OCI-LY7 (cell line): ENCODE results near the gene ZNFX1. TPM values are rescaled to one million over a fixed set of nuclear protein-coding genes. Genes with fewer than 3 reads are reported as not detected.

Experiments
- BruUV-seq: library from RNA; stranded (reverse); fragments of 400-500 nt; replicated peaks from 2 replicates; lab custom pipeline; 2021; lab: Mats Ljungman, UMichigan
- CTCF ChIA-PET: fragments of 300-600 bp; sonication (Branson Sonifier 250); formaldehyde crosslinking; loops from one replicate; lab custom pipeline; 2022; ENCODE audit warnings: antibody characterized with exemption; ENCODE audit not compliant: unreplicated experiment; lab: Charles Lee
- POLR2A ChIA-PET: fragments of 300-600 bp; sonication (Branson Sonifier 250); formaldehyde crosslinking; loops from one replicate; lab custom pipeline; 2022; ENCODE audit warnings: antibody characterized with exemption; lab: Charles Lee
- DNase-seq: peaks from one replicate; pipeline ENCODE4 v3.0.0-alpha.2; 2015; ENCODE audit warnings: low spot score
- H2AFZ ChIP-seq: fragments of 200-600 bp; sonication (generic), shearing (Covaris generic); 2 replicates; pipeline ENCODE4 v1.6.1; 2014; ENCODE audit warnings: mild to moderate bottlenecking, antibody characterized with exemption, low read length, moderate library complexity
- H3K27ac ChIP-seq: fragments of 200-600 bp; sonication (generic); 2 replicates; pipeline ENCODE4 v1.5.1; 2014; ENCODE audit warnings: mixed run types, low read depth, mild to moderate bottlenecking, moderate library complexity, low read length, inconsistent platforms; ENCODE audit not compliant: poor library complexity, severe bottlenecking
- H3K36me3 ChIP-seq: fragments of 200-600 bp; sonication (generic); 2 replicates; pipeline ENCODE4 v1.6.1; 2014; ENCODE audit warnings: mild to moderate bottlenecking, antibody characterized with exemption, low read length, moderate library complexity, mixed read lengths; ENCODE audit not compliant: insufficient read depth
- H3K4me1 ChIP-seq: fragments of 200-600 bp; sonication (generic); 2 replicates; pipeline ENCODE4 v1.5.1; 2014; ENCODE audit warnings: mild to moderate bottlenecking, low read length; ENCODE audit not compliant: insufficient read depth, poor library complexity, severe bottlenecking
- H3K4me2 ChIP-seq: fragments of 200-600 bp; sonication (generic); 2 replicates; pipeline ENCODE4 v1.6.1; 2014; ENCODE audit warnings: mild to moderate bottlenecking, low read length
- H3K4me3 ChIP-seq: fragments of 200-600 bp; sonication (generic); 2 replicates; pipeline ENCODE4 v1.5.1; 2014; ENCODE audit warnings: mild to moderate bottlenecking, low read depth, low read length; ENCODE audit not compliant: poor library complexity, severe bottlenecking
- H3K79me2 ChIP-seq: fragments of 200-600 bp; sonication (generic); 2 replicates; pipeline ENCODE4 v1.6.1; 2016; ENCODE audit warnings: low read depth, mild to moderate bottlenecking, low read length, moderate library complexity, mixed read lengths; ENCODE audit not compliant: insufficient read depth
- H3K9me2 ChIP-seq: fragments of 200-600 bp; sonication (generic); 2 replicates; pipeline ENCODE4 v1.6.1; 2016; ENCODE audit warnings: mild to moderate bottlenecking, low read length, mixed read lengths; ENCODE audit not compliant: insufficient read depth
- H3K9me3 ChIP-seq: fragments of 200-600 bp; sonication (generic); 2 replicates; pipeline ENCODE4 v1.6.1; 2014; ENCODE audit warnings: mild to moderate bottlenecking, mixed run types, low read length, mixed read lengths
- H4K20me1 ChIP-seq: fragments of 200-600 bp; sonication (generic); 2 replicates; pipeline ENCODE4 v1.6.1; 2014; ENCODE audit warnings: mild to moderate bottlenecking, antibody characterized with exemption, low read length, moderate library complexity, mixed read lengths; ENCODE audit not compliant: insufficient read depth
- EZH2phosphoT487 ChIP-seq: fragments of 200-600 bp; sonication (generic); IDR thresholded peaks from 2 replicates; pipeline ENCODE4 v1.6.1; 2018; ENCODE audit warnings: low read depth, borderline replicate concordance, mild to moderate bottlenecking, mixed run types, antibody characterized with exemption, low read length, moderate library complexity, mixed read lengths
- intact Hi-C: fragments of 100-400 bp; cut with micrococcal nuclease; formaldehyde crosslinking; loops from one replicate; pipeline ENCODE4 v1.10.0; 2022; ENCODE audit not compliant: unreplicated experiment
- total RNA-seq, 2 experiments: library from RNA; depleted of rRNA in 1 of 2; stranded (reverse); fragments of >200 nt in 1 of 2; shearing (Covaris generic) in 1 of 2; gene quantifications; 2 replicates each; pipeline ENCODE4 v1.2.3, GENCODE V29; 2014 to 2022
- TF ChIP-seq, protein P1 (sequence below): fragments of 200-600 bp; sonication (generic); conservative IDR thresholded peaks from 2 replicates; pipeline ENCODE4 v1.5.1; 2014; ENCODE audit warnings: mild to moderate bottlenecking, antibody characterized with exemption, low read length, moderate library complexity, mixed read lengths

ZNFX1 gene
- total RNA-seq, 2 experiments from 2014 or later, result 15.1 to 17.6 TPM

DNA sequence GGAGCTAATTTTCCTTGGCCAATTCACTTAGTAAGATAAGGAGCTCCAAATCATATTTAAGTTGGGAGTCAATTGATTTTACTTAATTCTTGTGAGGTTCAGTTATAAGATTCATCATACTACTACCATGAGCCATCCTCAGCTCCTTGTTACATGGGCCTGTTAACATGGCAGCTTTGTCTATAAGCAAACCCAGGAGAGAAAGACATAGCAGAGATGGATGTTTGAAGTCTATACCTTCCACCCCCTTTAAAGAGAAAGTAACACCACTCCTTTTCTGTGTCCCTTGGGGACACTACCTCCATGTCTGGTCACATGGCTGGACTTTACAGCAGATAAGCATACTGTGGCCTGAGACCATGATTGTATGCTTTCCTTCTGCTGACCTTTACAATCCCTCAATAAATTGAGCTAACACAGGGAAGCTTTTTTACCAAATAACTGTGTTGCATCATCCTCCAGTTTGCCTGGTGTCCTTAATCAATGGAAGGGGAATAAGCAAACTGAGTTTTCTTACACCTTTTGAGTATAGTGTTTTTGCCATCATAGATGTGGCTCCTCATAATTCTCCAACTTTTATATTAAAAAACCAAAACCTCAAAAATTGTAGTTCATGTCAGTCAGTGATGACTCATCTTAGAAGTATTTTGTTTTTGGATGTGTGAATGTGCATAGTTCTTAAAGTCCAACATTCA lies 9.8 kb upstream of the ZNFX1 start:
- intact Hi-C loops, result no loop called here
- H3K79me2 ChIP-seq, result peaks cover 60% of the 10 kb centered on the region
- no peak for DNase-seq
- no peaks in the 10 kb centered on the region for H3K9me3 ChIP-seq
- no peak overlapping the region for H3K4me3 ChIP-seq
- BruUV-seq, result no TSS peak
- peaks cover 100% of the 10 kb centered on the region for H3K36me3 ChIP-seq
- TF ChIP-seq, protein P1, sequence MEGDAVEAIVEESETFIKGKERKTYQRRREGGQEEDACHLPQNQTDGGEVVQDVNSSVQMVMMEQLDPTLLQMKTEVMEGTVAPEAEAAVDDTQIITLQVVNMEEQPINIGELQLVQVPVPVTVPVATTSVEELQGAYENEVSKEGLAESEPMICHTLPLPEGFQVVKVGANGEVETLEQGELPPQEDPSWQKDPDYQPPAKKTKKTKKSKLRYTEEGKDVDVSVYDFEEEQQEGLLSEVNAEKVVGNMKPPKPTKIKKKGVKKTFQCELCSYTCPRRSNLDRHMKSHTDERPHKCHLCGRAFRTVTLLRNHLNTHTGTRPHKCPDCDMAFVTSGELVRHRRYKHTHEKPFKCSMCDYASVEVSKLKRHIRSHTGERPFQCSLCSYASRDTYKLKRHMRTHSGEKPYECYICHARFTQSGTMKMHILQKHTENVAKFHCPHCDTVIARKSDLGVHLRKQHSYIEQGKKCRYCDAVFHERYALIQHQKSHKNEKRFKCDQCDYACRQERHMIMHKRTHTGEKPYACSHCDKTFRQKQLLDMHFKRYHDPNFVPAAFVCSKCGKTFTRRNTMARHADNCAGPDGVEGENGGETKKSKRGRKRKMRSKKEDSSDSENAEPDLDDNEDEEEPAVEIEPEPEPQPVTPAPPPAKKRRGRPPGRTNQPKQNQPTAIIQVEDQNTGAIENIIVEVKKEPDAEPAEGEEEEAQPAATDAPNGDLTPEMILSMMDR, result no peak
- TF ChIP-seq EZH2phosphoT487, result no peak
- H3K9me2 ChIP-seq, result no peaks in the 10 kb centered on the region
- no peak overlapping the region for H2AFZ ChIP-seq
- peak overlapping the region; percentile 41 for H3K27ac ChIP-seq
- peaks cover 44% of the 10 kb centered on the region for H3K4me1 ChIP-seq
- ChIA-PET CTCF (no interaction called here), POLR2A (interaction anchor here (0.6 to 1.1 kb wide), 2 partner anchors 10 to 644 kb away, joined by 3 read pairs; no protein-coding TSS in a partner anchor)
- H4K20me1 ChIP-seq, result peaks cover 57% of the 10 kb centered on the region
- H3K4me2 ChIP-seq, result peak overlapping the region; percentile 95; the same call in 1 of the 2 replicates

GRCh38 chr20:49286689-49287551 lies 9.1 kb upstream of the ZNFX1 start:
- Histone ChIP-seq H3K9me2 (no peaks in the 10 kb centered on the region), H3K27ac (peak overlapping the region; percentile 41), H3K79me2 (peaks cover 68% of the 10 kb centered on the region), H4K20me1 (peaks cover 65% of the 10 kb centered on the region), H3K4me3 (no peak overlapping the region), H2AFZ (no peak overlapping the region), H3K9me3 (no peaks in the 10 kb centered on the region), H3K4me1 (peaks cover 52% of the 10 kb centered on the region), H3K4me2 (peak overlapping the region; percentile 95), H3K36me3 (peaks cover 100% of the 10 kb centered on the region)
- intact Hi-C loops, result no loop called here
- peak; percentile 48 for DNase-seq
- TF ChIP-seq, protein P1, result no peak
- no peak for TF ChIP-seq EZH2phosphoT487
- BruUV-seq, result no TSS peak
- ChIA-PET POLR2A (no interaction called here), CTCF (no interaction called here)
